A673 (cell line): ENCODE data around the gene BCL7A.

ENCODE experiments used
- CTCF ChIP-seq: fragments of 300-800, 200-600 bp; sonication (generic); conservative IDR thresholded peaks from 2 replicates; pipeline ENCODE4 v1.5.1; 2017; ENCODE audit warnings: low read depth, mild to moderate bottlenecking, antibody characterized with exemption, low read length, moderate library complexity, mixed read lengths
- EZH2 ChIP-seq: fragments of 200-600 bp; sonication (generic); IDR thresholded peaks from 2 replicates; pipeline ENCODE4 v1.6.1; 2017; ENCODE audit warnings: borderline replicate concordance, low read depth, mild to moderate bottlenecking, mixed read lengths, antibody characterized with exemption, low read length; ENCODE audit not compliant: poor library complexity, severe bottlenecking

GRCh38 chr12:122052285-122052684 is 30.6 kb downstream of the BCL7A start:
- TF ChIP-seq EZH2 (no peak), CTCF (no peak)
